A673 (cell line): ENCODE results near the gene UGT2A1. TPM values are rescaled to one million over a fixed set of nuclear protein-coding genes. Genes with fewer than 3 reads are reported as not detected.

Source experiments
- BruUV-seq: library from RNA; stranded (reverse); fragments of 400-500 nt; replicated peaks from 2 replicates; lab custom pipeline; 2021; lab: Mats Ljungman, UMichigan
- CTCF ChIA-PET: fragments of 300-600 bp; sonication (Branson Sonifier 250); formaldehyde crosslinking; loops from one replicate; lab custom pipeline; 2022; ENCODE audit warnings: antibody characterized with exemption; lab: Charles Lee
- POLR2A ChIA-PET: fragments of 300-600 bp; sonication (Branson Sonifier 250); formaldehyde crosslinking; loops from one replicate; lab custom pipeline; 2022; ENCODE audit warnings: antibody characterized with exemption; ENCODE audit not compliant: low non-redundant PET; lab: Charles Lee
- DNase-seq: peaks from one replicate; pipeline ENCODE4 v3.0.0-alpha.2; 2015; ENCODE audit warnings: low spot score
- H3K27ac ChIP-seq: fragments of 200-600 bp; sonication (generic); 2 replicates; pipeline ENCODE4 v1.5.1; 2016; ENCODE audit warnings: mixed run types, low read depth, mild to moderate bottlenecking, mixed read lengths, antibody characterized with exemption, low read length; ENCODE audit not compliant: poor library complexity, severe bottlenecking
- H3K27me3 ChIP-seq: fragments of 200-600 bp; sonication (generic); replicated peaks from 2 replicates; pipeline ENCODE4 v1.6.1; 2017; ENCODE audit warnings: mixed run types, low read depth, mild to moderate bottlenecking, mixed read lengths, antibody characterized with exemption, low read length; ENCODE audit not compliant: insufficient read depth, poor library complexity
- H3K36me3 ChIP-seq: fragments of 200-600 bp; sonication (generic); 2 replicates; pipeline ENCODE4 v1.6.1; 2016; ENCODE audit warnings: mixed run types, mild to moderate bottlenecking, mixed read lengths, antibody characterized with exemption, low read length; ENCODE audit not compliant: insufficient read depth, poor library complexity, severe bottlenecking
- H3K4me1 ChIP-seq: fragments of 200-600 bp; sonication (generic); 2 replicates; pipeline ENCODE4 v1.6.1; 2017; ENCODE audit warnings: mixed run types, mild to moderate bottlenecking, mixed read lengths, antibody characterized with exemption, low read length; ENCODE audit not compliant: insufficient read depth, poor library complexity, severe bottlenecking
- H3K4me3 ChIP-seq: fragments of 200-600 bp; sonication (generic); 2 replicates; pipeline ENCODE4 v1.5.1; 2016; ENCODE audit warnings: low read depth, mixed run types, mild to moderate bottlenecking, mixed read lengths, low read length; ENCODE audit not compliant: poor library complexity, severe bottlenecking
- H3K9me3 ChIP-seq: fragments of 200-600 bp; sonication (generic); 2 replicates; pipeline ENCODE4 v1.6.1; 2016; ENCODE audit warnings: mixed run types, low read depth, mild to moderate bottlenecking, mixed read lengths, antibody characterized with exemption, low read length; ENCODE audit not compliant: poor library complexity, severe bottlenecking
- CTCF ChIP-seq: fragments of 300-800, 200-600 bp; sonication (generic); conservative IDR thresholded peaks from 2 replicates; pipeline ENCODE4 v1.5.1; 2017; ENCODE audit warnings: low read depth, mild to moderate bottlenecking, antibody characterized with exemption, low read length, moderate library complexity, mixed read lengths
- EZH2 ChIP-seq: fragments of 200-600 bp; sonication (generic); IDR thresholded peaks from 2 replicates; pipeline ENCODE4 v1.6.1; 2017; ENCODE audit warnings: borderline replicate concordance, low read depth, mild to moderate bottlenecking, mixed read lengths, antibody characterized with exemption, low read length; ENCODE audit not compliant: poor library complexity, severe bottlenecking
- intact Hi-C: fragments of 100-400 bp; cut with micrococcal nuclease; formaldehyde crosslinking; loops from one replicate; pipeline ENCODE4 v1.10.0; 2022; ENCODE audit not compliant: unreplicated experiment
- total RNA-seq: library from RNA; stranded (reverse); gene quantifications from 2 replicates; pipeline ENCODE4 v1.2.3, GENCODE V29; 2021

Gene UGT2A1
- total RNA-seq, 1 experiment from 2014 or later: not detected

GRCh38 chr4:69601065-69601464 is 52.0 kb downstream of the UGT2A1 start:
- H3K4me3 ChIP-seq: no peak overlapping the region
- BruUV-seq: no TSS peak
- H3K27ac ChIP-seq: no peak overlapping the region
- no peaks in the 10 kb centered on the region for H3K36me3 ChIP-seq
- CTCF ChIA-PET: no interaction called here
- POLR2A ChIA-PET: no interaction called here
- no peak for TF ChIP-seq CTCF
- H3K4me1 ChIP-seq: no peaks in the 10 kb centered on the region
- intact Hi-C loops: no loop called here
- no peaks in the 10 kb centered on the region for H3K9me3 ChIP-seq
- no peaks in the 10 kb centered on the region for H3K27me3 ChIP-seq
- no peak for DNase-seq

GRCh38 chr4:69600013-69600412 is 53.0 kb downstream of the UGT2A1 start:
- no peaks in the 10 kb centered on the region for H3K36me3 ChIP-seq
- H3K4me3 ChIP-seq: no peak overlapping the region
- intact Hi-C loops: no loop called here
- POLR2A ChIA-PET: no interaction called here
- no TSS peak for BruUV-seq
- TF ChIP-seq EZH2: no peak
- no peak for TF ChIP-seq CTCF
- no peak overlapping the region for H3K27ac ChIP-seq
- no peaks in the 10 kb centered on the region for H3K9me3 ChIP-seq
- CTCF ChIA-PET: no interaction called here
- H3K4me1 ChIP-seq: no peaks in the 10 kb centered on the region
- DNase-seq: no peak
- no peaks in the 10 kb centered on the region for H3K27me3 ChIP-seq

GRCh38 chr4:69594382-69594781 is 58.7 kb downstream of the UGT2A1 start:
- no peaks in the 10 kb centered on the region for H3K36me3 ChIP-seq
- TF ChIP-seq EZH2: no peak
- TF ChIP-seq CTCF: no peak
- no peak overlapping the region for H3K4me3 ChIP-seq
- H3K27ac ChIP-seq: no peak overlapping the region
- H3K9me3 ChIP-seq: no peaks in the 10 kb centered on the region
- ChIA-PET CTCF (no interaction called here), POLR2A (no interaction called here)
- H3K27me3 ChIP-seq: no peaks in the 10 kb centered on the region
- H3K4me1 ChIP-seq: no peaks in the 10 kb centered on the region
- BruUV-seq: no TSS peak
- intact Hi-C loops: no loop called here
- peak; percentile 0 for DNase-seq
